Stimulated activated CD4-positive, alpha-beta T cell treated with anti-CD3 and anti-CD28 coated beads, Interleukin-4, amount 100 ng/mL, for 48 hours (primary cell): Measurements from ENCODE around the gene AARSD1.
"Not testable (repeated sequence)": the region's sequence is repeated elsewhere in the genome, so short reads cannot be mapped to it uniquely, and the experiment has no call there.

Experiments used
- DNase-seq, 2 donors: peaks; one replicate each; pipeline ENCODE4 v3.0.0-alpha.2; 2020; ENCODE audit warnings: low read depth in 2 of 2

Gene AARSD1

DNA sequence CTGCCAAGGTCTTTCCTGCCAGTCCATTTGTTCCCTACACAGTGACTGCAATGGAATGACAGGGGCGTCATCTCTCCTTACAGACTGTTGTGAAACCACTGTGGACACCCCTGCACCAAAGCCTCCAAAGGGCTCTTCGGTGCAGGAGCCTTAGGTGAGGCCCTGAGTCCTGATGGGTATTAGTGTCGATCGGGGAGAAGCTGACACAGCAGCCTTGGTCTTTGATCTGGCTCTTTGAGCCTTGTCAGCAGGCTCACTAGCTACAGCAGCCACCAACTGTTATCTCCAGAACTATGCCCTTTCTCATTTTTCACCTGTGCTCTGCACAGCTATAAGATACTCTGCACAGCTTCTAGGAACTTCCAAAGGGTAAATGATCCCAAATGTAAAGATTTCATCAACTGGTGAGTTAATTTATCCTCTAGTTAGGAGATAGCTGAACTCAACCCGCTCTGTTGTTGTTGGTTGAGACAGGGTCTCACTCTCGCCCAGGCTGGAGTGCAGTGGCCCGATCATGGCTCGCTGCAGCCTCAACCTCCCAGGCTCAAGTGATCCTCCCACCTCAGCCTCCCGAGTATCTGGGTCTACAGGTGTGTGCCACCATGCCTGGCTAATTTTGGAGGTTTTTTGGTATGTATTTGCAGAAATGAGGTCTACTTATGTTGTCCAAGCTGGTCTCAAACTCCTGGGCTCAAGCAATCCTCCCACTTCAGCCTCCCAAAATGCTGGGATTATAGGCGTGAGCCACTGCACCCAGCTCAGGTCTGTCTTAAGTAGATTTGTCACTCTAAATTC, 44.0 kb downstream of the AARSD1 start:
- no peak for DNase-seq

DNA sequence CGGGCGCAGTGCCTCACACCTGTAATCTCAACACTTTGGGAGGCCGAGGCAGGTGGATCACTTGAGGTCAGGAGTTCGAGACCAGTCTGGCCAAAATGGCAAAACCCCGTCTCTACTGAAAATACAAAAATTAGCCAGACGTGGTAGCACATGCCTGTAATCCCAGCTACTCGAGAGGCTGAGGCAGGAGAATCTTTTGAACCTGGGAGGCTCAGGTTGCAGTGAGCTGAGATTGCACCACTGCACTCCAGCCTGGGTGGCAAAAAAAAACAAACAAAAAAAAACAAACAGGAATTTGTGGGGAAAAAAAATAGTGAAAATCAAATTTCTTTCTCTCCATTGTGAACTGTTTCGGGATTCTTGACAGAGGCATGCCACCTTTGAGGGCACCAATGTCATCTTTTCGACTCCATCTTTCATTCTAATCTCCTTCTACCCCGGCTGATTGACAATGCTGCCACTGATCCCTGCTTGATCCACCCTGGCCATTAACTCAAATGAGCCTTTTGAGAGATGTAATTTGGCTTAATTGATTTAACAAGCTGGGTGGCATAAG, 44.7 kb downstream of the AARSD1 start:
- not testable (repeated sequence) for DNase-seq

DNA sequence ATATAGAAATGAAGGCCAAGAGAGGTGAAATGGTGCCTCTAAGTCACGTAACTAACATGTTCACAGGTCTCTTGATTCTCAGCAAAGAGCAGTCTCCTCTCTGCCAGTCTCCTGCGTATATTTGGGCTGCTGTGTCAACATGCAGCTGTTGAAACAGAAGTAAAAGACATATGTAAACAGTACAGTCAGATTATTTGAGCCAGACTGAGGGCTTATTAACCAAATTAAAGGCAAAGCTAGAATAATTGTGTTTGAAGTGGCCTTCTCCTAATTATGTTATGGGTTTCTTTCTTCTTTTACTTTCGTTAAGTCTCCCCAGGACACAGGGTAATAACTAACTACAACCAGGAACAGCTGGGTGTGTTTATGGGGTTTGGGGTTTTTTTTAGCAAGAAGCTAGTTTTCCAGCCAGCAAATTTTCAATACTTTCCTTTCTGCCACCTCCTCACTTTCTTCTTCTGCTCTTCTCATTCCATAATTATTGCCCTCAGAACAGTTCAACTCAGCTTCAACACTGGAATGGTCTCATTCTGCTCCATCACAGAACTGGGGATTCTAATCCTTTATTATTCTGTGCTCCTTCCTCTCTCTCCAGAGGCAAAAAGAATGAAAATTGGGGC, 45.2 kb downstream of the AARSD1 start:
- DNase-seq: no peak

DNA sequence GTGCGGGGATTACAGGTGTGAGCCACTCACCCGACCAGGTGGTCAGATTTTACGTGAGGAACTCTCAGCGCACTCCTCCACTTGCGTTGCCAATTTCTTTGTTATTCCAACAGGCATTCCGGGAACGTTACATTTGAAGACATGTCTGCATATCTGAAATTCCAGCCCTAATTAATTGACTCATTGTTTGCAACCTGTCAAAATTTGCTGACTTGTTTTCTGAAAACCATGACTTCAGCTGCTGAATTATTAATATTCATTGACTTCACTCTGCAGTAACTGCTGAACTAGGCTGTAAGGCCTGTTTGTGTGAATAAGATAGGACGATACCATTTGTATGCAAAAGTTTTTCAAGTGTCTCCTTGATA, 47.0 kb downstream of the AARSD1 start:
- DNase-seq: no peak

DNA sequence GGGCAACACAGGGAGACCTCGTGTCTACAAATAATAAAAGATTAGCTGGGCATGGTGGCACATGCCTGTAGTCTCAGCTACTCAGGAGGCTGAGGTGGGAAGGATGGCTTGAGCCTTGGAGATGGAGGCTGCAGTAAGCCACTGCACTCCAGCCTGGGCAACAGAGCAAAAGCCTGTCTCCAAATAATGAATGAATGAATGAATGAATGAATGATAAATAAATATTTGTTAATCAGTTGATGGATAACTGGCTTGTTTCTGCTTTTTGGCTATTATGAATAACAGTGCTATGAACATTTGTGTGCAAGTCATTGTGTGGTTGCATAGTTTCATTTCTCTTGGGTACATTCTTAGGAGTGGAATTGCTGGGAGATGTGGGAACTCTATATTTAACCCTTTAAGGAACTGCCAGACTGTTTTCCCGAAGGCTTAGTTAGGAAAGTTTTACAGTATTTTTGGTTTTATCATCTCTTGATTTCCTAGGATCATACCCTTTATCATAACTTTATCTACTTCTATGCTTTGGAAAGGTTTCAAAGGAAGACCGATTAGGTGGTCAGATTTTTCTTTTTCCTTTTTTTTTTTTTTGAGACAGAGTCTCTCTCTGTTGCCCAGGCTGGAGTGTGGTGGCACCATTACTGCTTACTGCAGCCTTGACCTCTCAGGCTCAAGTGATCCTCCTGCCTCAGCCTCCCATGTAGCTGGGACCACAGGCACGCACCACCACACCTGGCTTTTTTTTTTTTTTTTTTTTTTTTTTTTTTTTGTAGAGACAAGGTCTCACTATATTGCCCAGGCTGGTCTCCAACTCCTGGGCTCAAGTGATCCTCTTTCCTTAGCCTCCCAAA, 47.6 kb downstream of the AARSD1 start:
- DNase-seq: not testable (repeated sequence)

DNA sequence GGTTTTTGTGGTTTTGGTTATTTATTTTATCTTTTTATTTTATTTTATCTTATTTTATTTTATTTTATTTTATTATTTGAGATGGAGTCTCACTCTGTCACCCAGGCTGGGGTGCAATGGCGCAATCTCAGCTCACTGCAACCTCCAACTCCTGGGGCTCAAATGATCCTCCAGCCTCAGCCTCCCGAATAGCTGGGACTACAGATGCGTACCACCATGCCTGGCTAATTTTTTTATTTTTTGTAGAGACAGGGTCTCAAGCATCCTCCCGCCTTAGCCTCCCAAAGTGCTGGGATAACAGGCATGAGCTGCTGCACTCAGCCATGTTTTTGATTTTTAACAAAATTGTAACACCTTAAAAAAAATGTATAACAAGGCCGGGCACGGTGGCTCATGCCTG, 49.0 kb downstream of the AARSD1 start:
- DNase-seq: not testable (repeated sequence)

DNA sequence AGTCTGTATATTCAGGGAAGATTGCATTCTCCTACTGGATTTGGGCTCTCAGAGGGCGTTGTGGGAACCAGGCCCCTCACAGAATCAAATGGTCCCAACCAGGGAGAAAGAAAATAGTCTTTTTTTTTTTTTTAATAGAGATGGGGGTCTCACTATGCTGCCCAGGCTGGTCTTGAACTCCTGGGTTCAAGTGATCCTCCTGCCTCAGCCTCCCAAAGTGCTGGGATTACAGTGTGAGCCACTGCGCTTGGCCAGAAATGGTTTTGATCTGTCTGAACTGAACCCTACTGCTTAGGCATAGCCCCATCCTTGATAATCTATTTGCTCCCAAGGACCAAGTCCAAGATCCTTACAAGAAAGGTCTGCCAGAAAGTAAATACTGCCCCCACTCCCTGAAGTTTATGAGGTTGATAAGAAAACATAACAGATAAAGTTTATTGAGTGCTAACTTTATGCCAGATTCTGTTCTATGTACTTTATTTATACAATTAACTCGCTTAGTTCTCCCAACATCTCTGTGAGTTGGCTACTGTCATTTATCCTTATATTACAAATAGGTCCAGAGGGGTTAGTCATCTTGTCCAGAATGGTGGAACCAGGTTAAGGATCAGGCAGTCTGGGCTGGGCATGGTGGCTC, 50.2 kb downstream of the AARSD1 start:
- no peak for DNase-seq

DNA sequence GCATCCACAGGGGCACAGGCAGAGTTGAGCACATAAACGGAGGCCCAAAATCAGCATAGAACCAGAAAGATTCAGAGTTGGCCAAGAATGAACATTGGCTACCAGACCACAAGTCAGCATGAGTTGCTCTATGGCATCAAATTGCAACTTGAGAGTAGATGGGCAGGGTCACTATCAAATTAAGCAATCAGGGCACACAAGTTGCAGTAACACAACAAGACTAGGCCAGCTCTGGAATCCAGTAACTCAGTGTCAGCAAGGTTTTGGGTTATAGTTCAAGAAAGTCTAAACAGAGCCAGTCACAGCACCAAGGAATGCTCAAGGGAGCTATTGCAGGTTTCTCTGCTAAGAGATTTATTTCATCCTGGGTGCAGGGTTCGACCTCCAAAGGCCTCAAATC, 50.7 kb downstream of the AARSD1 start:
- DNase-seq: no peak

DNA sequence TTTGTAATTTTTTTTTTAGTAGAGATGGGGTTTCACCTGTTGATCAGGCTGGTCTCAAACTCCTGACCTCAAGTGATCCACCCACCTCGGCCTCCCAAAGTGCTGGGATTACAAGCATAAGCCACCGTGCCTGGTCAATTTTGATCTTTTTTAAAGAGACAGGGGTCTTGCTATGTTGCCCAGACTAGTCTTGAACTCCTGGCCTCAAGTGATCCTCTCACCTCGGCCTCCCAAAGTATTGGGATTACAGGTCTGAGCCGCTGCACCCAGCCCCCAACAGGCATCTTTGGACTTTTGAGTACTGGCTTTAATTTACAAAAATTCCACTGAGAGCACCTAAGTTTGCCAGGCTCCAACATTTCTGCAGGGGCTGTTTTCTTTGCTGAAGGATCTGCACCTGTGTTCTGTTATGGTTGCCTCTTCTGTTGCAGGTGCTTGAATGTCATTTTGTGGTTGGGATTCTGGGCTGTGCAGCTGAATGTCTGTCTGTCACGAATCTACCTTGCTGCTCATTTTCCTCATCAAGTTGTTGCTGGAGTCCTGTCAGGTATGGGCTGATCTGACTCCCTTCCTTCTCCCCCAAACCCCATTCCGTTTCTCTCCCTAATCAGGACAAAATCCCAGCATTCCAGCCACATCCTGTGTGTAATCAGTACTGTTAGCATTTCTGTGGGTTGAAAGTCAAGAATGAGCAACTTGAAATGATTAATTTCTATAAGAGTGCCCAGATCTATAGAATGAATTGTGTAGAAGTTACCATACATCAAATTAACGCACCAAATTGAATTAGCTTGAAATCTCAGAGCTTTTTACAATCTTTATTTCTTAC, 55.2 kb downstream of the AARSD1 start:
- no peak for DNase-seq

DNA sequence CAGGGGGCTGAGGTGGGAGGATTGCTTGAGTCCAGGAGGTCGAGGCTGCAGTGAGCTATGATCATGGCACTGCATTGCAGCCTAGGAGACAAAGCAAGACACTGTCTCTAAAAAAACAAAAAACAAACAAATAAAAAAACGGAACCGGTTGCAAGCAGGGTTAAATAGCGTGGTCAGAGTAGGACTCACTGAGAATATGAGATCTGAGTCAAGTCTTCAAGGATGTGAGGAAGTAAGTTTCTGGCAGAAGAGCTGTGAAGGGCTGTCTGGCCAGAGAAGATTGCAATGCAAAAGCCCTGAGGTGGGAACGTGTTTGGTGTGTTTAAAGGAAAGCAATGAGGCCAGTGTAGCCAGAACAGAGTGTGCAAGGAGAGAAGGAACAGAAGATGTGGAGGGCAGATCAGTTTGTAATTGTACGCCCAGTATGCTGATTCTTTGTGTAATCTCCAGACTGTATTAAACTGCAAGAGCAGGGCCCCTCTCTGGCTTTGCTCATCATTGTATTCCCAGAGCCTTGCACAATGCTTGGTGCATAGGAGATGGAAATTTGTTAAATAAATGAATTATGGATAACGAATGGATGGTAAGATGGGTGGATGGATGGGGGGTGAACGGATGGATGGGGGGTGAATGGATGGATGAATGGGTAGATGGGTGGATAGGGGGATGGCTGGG, 57.3 kb downstream of the AARSD1 start:
- no peak for DNase-seq

DNA sequence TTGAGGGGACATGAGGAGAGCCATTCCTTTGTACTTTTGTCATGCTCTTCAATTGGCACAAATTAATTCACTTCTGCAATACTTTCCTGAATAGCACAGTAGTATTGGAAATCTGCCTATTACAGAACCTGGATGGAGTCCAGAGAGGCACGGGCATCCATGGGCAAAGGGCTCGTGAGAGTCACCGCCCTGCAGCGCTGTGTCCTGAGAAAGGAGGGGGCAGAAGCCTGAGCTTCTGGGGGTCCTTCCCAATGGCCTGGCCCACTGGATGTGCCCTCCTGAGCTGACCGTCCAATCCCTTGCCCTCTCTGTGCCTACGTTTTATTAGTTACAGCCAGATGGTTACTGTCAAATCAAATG, 60.2 kb downstream of the AARSD1 start:
- no peak for DNase-seq

DNA sequence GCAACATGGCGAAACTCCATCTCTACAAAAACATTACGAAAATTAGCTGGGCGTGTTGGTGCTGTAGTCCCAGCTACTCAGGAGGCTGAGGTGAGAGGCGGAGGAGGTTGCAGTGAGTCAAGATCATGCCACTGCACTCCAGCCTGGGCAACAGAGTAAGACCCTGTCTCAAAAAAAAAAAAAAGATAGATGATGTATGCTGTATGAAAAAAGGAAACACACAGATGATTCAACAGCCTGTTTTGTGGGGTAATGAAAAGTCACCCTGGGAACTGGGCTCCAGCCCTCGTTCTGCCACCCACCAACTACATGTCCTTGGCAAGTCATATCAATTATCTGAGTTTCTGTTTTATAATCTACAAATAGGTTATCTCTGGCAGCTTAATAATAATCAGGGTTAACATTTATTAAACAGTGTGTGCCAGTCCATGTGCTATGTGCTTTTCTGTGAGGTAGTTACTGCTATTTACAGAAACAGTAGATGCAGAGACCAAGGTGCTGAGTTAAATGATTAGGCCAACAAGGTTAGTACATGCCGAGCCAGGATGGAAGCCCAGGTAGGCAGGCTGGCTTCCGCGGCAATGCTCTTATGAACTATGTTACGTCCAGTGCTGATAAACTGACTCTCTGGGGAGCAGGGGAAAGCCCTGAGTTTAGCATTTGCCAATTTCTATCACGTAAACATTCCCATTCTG, 62.6 kb downstream of the AARSD1 start:
- no peak for DNase-seq
